ENCODE results near the gene COL4A4. TPM values are rescaled to one million over a fixed set of nuclear protein-coding genes. Genes with fewer than 3 reads are reported as not detected.

The COL4A4 gene
- polyA plus RNA-seq, 3 donors from 2014 or later: 0.76 to 1.3 TPM; not detected in 1

DNA sequence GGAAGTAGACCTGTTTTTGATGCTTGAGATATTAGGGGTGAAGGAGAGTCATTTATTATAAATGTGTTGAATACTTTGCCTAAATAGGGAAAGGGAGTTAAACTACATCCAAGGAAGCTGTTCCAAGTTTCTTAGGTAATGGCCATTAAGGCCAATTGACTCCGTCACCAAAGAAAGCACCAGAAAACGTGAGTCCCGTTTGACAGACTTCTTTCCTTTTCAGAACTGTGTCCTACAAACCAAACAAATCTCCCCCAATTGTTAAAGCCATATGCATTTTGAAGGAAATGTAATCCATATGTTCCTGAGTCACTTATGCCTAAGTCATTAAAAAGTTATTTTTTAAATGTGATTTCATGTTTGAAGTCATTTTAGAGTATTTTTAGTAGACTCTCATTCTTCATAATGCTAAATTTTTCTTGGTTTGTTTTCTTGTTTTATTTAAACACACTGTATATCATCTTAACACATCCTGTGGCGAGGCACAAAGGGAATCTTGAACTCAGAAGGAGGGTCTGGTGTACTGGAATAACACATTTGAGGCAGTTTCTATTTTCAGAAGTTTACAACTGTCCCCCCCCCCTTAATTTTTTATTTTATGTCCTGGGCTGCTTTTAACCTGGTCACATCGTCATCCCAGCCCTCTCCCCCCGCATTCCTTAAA lies 194.5 kb downstream of the COL4A4 start:
- peaks cover 0 to 2% (median 1%) of the 10 kb centered on the region in 3 donors for H3K27me3 Mint-ChIP-seq (ENCODE audit: low read depth in 3 of 3)
- peaks cover 11 to 27% of the 10 kb centered on the region in 2 donors for H3K4me1 Mint-ChIP-seq
- H3K9me3 Mint-ChIP-seq: no peaks in the 10 kb centered on the region
- no peak overlapping the region for H3K4me3 Mint-ChIP-seq
- no peak overlapping the region for H3K27ac Mint-ChIP-seq
- H3K36me3 Mint-ChIP-seq: peaks cover 7 to 15% (median 8%) of the 10 kb centered on the region in 3 donors
- DNase-seq: no peak

DNA sequence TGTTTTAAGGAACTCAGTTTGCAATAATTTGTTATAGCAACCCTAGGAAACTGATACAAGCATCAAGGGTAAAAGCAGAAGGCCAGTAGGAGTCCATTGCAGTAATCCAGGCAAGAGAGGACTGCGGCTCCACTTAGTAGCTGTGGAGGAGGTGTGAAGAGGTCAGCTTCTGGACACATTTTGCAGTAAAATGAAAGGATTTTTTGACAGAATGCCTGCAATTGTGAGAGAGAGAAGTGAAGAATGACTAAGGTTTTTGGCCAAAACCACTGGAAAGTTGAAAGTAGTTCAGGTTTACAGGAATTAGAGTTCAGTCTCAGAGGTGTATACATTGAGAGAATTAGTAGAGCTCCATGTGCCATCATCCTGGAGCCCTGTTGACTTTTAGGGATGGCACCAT lies 198.6 kb downstream of the COL4A4 start:
- DNase-seq: no peak
- H3K9me3 Mint-ChIP-seq: no peaks in the 10 kb centered on the region
- H3K36me3 Mint-ChIP-seq: no peaks in the 10 kb centered on the region
- H3K4me3 Mint-ChIP-seq: no peak overlapping the region
- H3K27ac Mint-ChIP-seq: no peak overlapping the region
- H3K4me1 Mint-ChIP-seq: peaks cover 2 to 6% of the 10 kb centered on the region in 2 donors
- H3K27me3 Mint-ChIP-seq (ENCODE audit: low read depth in 3 of 3): peaks cover 0 to 2% (median 0%) of the 10 kb centered on the region in 3 donors

DNA sequence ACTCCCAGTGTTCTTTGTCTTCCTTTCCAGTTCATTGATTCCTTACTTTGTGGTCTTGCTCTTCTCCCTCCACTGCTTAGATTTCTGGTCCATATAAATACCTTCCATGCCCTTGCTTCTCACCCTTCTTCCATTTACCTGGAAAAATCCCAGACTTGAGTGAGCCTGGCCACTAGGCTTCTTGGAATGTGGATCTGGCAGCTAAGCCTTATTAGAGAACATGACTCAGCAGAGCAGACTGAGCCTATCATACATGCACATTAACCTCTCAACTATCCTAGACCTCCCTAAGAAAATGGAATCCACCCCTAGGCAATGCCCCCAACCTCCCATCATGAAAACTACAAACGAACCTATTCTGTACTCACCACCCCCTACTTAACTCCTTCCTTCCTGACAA lies 200.5 kb downstream of the COL4A4 start:
- no peak for DNase-seq
- Mint-ChIP-seq H3K36me3 (peaks cover 4 to 13% (median 5%) of the 10 kb centered on the region in 3 donors), H3K4me3 (no peak overlapping the region), H3K4me1 (no peaks in the 10 kb centered on the region), H3K27ac (no peak overlapping the region), H3K27me3 (ENCODE audit: low read depth in 3 of 3) (peaks cover 0 to 2% (median 2%) of the 10 kb centered on the region in 3 donors), H3K9me3 (peaks cover 0 to 6% (median 3%) of the 10 kb centered on the region in 6 donors)

DNA sequence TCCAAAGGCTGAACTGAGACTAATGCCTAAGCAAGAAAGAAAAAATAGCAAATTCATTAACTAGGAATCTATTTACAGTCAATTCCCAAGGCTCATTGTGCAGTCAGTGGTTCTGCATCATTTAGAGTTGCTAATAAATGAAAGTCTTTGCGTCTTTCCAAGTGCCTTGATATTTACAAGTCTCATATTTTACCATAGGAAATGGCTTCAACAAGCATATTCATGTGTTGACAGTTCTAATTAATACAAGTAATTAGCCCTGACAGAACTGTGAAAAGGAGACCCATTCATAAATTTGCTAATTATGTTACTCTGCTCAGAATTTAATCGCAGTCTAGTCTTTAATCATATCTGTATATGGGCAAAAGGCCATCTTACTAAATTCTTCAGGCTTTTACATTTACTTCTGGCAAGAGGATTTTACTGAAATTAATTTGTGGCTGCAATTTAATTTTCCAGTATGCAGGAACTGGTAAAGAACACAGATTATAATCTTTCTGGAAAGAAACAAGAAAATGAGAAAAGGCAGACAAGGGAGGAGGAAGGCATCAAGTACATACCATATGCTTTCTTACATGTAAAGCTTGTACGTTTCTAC lies 201.7 kb downstream of the COL4A4 start:
- Mint-ChIP-seq H3K4me1 (no peaks in the 10 kb centered on the region), H3K27me3 (ENCODE audit: low read depth in 3 of 3) (peaks cover 0 to 2% (median 2%) of the 10 kb centered on the region in 3 donors), H3K4me3 (no peak overlapping the region), H3K27ac (no peak overlapping the region), H3K36me3 (peaks cover 4 to 13% (median 8%) of the 10 kb centered on the region in 3 donors), H3K9me3 (peaks cover 0 to 8% (median 4%) of the 10 kb centered on the region in 6 donors)
- no peak for DNase-seq

DNA sequence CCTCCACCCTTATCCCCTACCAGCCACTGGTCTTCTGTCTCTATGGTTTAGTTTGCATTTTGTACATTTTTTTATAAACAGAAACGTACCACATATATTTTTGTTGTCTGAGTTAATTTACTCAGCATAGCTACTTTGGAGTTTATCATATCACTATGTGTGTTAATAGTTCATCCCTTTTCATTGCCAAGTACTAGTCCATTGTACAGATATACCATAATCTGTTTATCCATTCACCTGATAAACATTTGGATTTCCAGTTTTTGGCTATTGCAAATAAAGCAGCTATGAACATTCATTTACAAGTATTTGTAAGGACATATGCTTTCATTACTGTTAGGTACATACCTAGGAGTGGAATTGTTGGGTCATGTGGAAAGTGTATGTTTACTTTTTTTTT lies 204.6 kb downstream of the COL4A4 start:
- Mint-ChIP-seq H3K9me3 (peaks cover 0 to 8% (median 4%) of the 10 kb centered on the region in 6 donors), H3K36me3 (peaks cover 4 to 24% (median 14%) of the 10 kb centered on the region in 3 donors), H3K4me1 (no peaks in the 10 kb centered on the region), H3K4me3 (no peak overlapping the region), H3K27me3 (ENCODE audit: low read depth in 3 of 3) (peaks cover 0 to 2% (median 2%) of the 10 kb centered on the region in 3 donors), H3K27ac (no peak overlapping the region)
- DNase-seq: no peak

DNA sequence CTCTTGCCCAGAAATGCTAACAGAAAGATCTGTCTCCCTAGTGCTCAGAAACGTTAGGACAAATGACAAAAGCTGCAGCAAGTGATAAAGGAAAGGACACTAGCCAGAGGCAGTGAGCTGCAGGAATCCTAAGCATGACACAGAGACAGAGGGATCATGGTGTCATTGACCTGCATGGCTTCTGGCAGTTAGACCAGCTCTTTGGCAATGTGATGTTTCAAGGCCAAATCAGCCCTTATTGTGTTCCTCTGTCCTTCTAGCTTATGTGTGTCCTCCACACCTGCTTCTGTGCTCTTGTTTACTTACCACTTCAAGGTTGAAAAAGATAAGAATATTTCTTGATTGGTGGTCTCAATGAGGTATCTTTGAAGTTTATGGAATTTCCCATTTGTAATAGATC lies 207.3 kb downstream of the COL4A4 start:
- Mint-ChIP-seq H3K36me3 (peaks cover 4 to 33% (median 21%) of the 10 kb centered on the region in 3 donors), H3K9me3 (peaks cover 0 to 8% (median 4%) of the 10 kb centered on the region in 6 donors), H3K4me3 (no peak overlapping the region), H3K4me1 (no peaks in the 10 kb centered on the region), H3K27me3 (ENCODE audit: low read depth in 3 of 3) (peaks cover 0 to 2% (median 2%) of the 10 kb centered on the region in 3 donors), H3K27ac (no peak overlapping the region)
- DNase-seq: no peak

DNA sequence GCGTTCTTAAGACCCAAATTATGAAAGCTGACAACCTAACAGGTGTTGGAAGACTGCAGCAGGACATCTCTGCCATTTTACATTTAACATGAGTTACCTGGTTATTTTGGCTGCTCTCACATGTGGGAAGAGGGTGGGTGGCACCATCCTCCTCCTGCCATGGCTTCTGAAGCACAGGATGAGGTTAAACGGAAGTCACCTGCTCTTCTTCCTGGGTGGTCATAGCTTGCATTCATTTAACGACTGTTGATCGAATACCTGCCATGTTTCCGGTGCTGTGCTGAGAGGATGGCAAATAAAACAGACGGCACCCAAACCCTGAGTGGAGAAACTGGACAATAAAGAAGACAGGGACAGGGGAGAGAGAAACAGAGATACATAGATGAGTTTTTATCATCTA lies 210.2 kb downstream of the COL4A4 start:
- Mint-ChIP-seq H3K9me3 (peaks cover 0 to 5% (median 0%) of the 10 kb centered on the region in 6 donors), H3K4me3 (no peak overlapping the region), H3K27ac (no peak overlapping the region), H3K4me1 (peaks cover 0 to 10% of the 10 kb centered on the region in 2 donors), H3K36me3 (peaks cover 0 to 26% (median 22%) of the 10 kb centered on the region in 3 donors), H3K27me3 (ENCODE audit: low read depth in 3 of 3) (no peaks in the 10 kb centered on the region)
- no peak for DNase-seq

DNA sequence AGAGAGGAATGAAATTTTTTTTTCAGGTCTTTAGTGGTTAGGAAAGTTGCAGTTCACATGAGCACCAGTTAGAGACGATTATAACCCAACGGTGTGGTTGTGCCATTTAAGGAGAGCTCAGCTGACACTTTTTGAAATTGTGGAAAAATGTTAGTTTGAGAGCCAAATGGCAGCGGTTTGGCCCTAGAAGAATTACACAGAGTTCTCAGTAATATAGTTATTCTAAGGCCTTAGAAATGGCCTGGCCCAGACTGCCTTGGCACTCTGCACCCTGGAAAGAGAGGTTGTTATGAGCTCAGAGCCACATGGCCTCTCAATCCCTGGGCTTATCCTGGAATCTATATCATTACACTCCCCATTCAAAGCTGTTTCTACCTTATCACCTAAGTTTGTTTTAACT lies 210.8 kb downstream of the COL4A4 start:
- H3K4me1 Mint-ChIP-seq: peaks cover 0 to 10% of the 10 kb centered on the region in 2 donors

More for the DNA sequence above, 210.8 kb downstream of the COL4A4 start:
- Mint-ChIP-seq H3K27me3 (ENCODE audit: low read depth in 3 of 3) (no peaks in the 10 kb centered on the region), H3K27ac (no peak overlapping the region), H3K9me3 (peaks cover 0 to 2% (median 0%) of the 10 kb centered on the region in 6 donors), H3K4me3 (no peak overlapping the region), H3K36me3 (peaks cover 0 to 26% (median 19%) of the 10 kb centered on the region in 3 donors)
- DNase-seq: no peak

Other genes with a start within 250 kb of the COL4A4 start
- under 1 TPM in 1 of 3 donors, not detected in 2; 0.10 TPM for gene COL4A3, start 419 bp upstream of the COL4A4 start, polyA plus RNA-seq
- gene MFF, start 161.0 kb upstream of the COL4A4 start, polyA plus RNA-seq: 100 to 1,000 TPM; 122 to 159 (median 148) TPM
- gene TM4SF20, start 215.1 kb upstream of the COL4A4 start, polyA plus RNA-seq: not detected
- gene SCYGR1, start 223.7 kb upstream of the COL4A4 start, polyA plus RNA-seq: not detected